Measurements from ENCODE around the gene INKA1.

INKA1 gene

GRCh38 chr3:49787536-49787935 lies 15.5 kb upstream of the INKA1 start:
- TF ChIP-seq CTCF (IDR thresholded peaks at IDR 0.05; ENCODE audit: insufficient read depth, low read length) (no peak), SPI1 (IDR thresholded peaks at IDR 0.05; ENCODE audit: borderline replicate concordance, low read depth) (no peak), GABPA (IDR thresholded peaks at IDR 0.05; ENCODE audit: low read depth) (no peak), POLR2AphosphoS5 (IDR thresholded peaks at IDR 0.05; ENCODE audit: low read depth) (no peak), REST (IDR thresholded peaks at IDR 0.05; ENCODE audit: insufficient replicate concordance, low read depth) (no peak)
- Histone ChIP-seq H3K4me3 (replicated peaks; ENCODE audit: insufficient read depth, low read length) (no peak overlapping the region), H3K27me3 (ENCODE audit: insufficient read depth, poor library complexity, severe bottlenecking) (no peaks in the 10 kb centered on the region), H3K27ac (replicated peaks) (no peak overlapping the region)
- no peak for DNase-seq (ENCODE audit: low read depth in 1 of 2, low spot score in 1 of 2)

- no peak for TF ChIP-seq SPI1 (IDR thresholded peaks at IDR 0.05; ENCODE audit: borderline replicate concordance, low read depth)
- no peak for TF ChIP-seq POLR2AphosphoS5 (IDR thresholded peaks at IDR 0.05; ENCODE audit: low read depth)
- Histone ChIP-seq H3K27ac (replicated peaks) (no peak overlapping the region), H3K4me3 (replicated peaks; ENCODE audit: insufficient read depth, low read length) (no peak overlapping the region), H3K27me3 (ENCODE audit: insufficient read depth, poor library complexity, severe bottlenecking) (no peaks in the 10 kb centered on the region)
- no peak for DNase-seq (ENCODE audit: low read depth in 1 of 2, low spot score in 1 of 2)
These were observed 15.0 kb upstream of the INKA1 start for GRCh38 chr3:49788056-49788455.

- no peak for TF ChIP-seq POLR2AphosphoS5 (IDR thresholded peaks at IDR 0.05; ENCODE audit: low read depth)
- no peak for TF ChIP-seq REST (IDR thresholded peaks at IDR 0.05; ENCODE audit: insufficient replicate concordance, low read depth)
- no peak for TF ChIP-seq CTCF (IDR thresholded peaks at IDR 0.05; ENCODE audit: insufficient read depth, low read length)
- no peak for TF ChIP-seq SPI1 (IDR thresholded peaks at IDR 0.05; ENCODE audit: borderline replicate concordance, low read depth)
- TF ChIP-seq GABPA (IDR thresholded peaks at IDR 0.05; ENCODE audit: low read depth): no peak
- H3K27ac ChIP-seq (replicated peaks): no peak overlapping the region
- no peak overlapping the region for H3K4me3 ChIP-seq (replicated peaks; ENCODE audit: insufficient read depth, low read length)
- DNase-seq (ENCODE audit: low read depth in 1 of 2, low spot score in 1 of 2): no peak
- H3K27me3 ChIP-seq (ENCODE audit: insufficient read depth, poor library complexity, severe bottlenecking): no peaks in the 10 kb centered on the region
These were observed 12.2 kb upstream of the INKA1 start for GRCh38 chr3:49790626-49791411.

DNA sequence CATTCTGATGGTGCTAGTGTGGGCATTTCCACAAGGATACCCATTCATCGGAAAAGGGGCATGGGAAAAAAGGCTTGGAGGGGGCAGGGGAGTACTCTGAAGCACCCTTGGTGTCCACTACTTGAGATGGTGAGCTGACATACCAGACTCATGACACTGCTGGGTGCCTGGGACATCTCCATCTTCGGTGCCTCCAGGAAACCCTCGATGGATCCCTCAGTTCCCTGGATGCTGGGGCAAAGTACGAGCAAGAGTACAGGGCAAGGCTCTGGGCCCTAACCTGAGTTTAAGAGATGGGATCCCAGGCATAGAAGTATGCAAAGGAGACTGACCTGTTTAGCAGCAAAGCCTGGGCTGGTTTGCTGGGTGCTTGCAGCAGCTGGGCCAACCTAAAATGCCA lies 11.5 kb upstream of the INKA1 start:
- Histone ChIP-seq H3K4me3 (replicated peaks; ENCODE audit: insufficient read depth, low read length) (no peak overlapping the region), H3K27me3 (ENCODE audit: insufficient read depth, poor library complexity, severe bottlenecking) (no peaks in the 10 kb centered on the region), H3K27ac (replicated peaks) (no peak overlapping the region)
- TF ChIP-seq REST (IDR thresholded peaks at IDR 0.05; ENCODE audit: insufficient replicate concordance, low read depth) (no peak), CTCF (IDR thresholded peaks at IDR 0.05; ENCODE audit: insufficient read depth, low read length) (no peak), GABPA (IDR thresholded peaks at IDR 0.05; ENCODE audit: low read depth) (no peak), POLR2AphosphoS5 (IDR thresholded peaks at IDR 0.05; ENCODE audit: low read depth) (no peak), SPI1 (IDR thresholded peaks at IDR 0.05; ENCODE audit: borderline replicate concordance, low read depth) (no peak)
- DNase-seq (ENCODE audit: low read depth in 1 of 2, low spot score in 1 of 2): no peak
